GM23248 (cell line): ENCODE results near the gene SOWAHB.

Source experiments
- EZH2 ChIP-seq: fragments of 200-600 bp; sonication (generic); IDR thresholded peaks from 2 replicates; pipeline ENCODE4 v1.6.1; 2018; ENCODE audit warnings: antibody characterized with exemption, mild to moderate bottlenecking; ENCODE audit not compliant: insufficient read depth, poor library complexity, severe bottlenecking
- EZH2phosphoT487 ChIP-seq: fragments of 200-600 bp; sonication (generic); IDR thresholded peaks from 2 replicates; pipeline ENCODE4 v1.6.1; 2018; ENCODE audit warnings: antibody characterized with exemption, moderate library complexity, mild to moderate bottlenecking, low read depth; ENCODE audit not compliant: insufficient read depth

DNA sequence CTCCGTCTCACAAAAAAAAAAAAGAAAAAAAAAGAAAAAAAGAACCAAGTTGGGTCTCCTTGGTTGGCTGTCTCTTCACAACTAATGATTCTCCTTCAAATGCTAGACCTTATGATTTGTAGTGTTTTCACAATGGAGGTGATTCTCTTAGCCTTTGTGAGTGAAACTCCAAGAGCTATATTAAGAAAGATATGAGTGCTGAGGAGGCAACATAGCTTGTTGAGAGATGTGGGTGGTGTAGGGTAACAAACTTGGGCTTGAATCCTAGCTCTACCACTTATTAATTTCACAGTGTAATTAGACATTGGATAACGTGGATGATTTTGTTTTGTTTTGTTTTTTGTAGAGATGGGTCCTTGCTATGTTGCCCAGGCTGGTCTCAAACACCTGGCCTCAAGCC lies 41.2 kb upstream of the SOWAHB start:
- TF ChIP-seq EZH2 (no peak), EZH2phosphoT487 (no peak)
